ENCODE results near the gene NPR3.
"Not testable (repeated sequence)": the region's sequence is repeated elsewhere in the genome, so short reads cannot be mapped to it uniquely, and the experiment has no call there.

Gene NPR3

DNA sequence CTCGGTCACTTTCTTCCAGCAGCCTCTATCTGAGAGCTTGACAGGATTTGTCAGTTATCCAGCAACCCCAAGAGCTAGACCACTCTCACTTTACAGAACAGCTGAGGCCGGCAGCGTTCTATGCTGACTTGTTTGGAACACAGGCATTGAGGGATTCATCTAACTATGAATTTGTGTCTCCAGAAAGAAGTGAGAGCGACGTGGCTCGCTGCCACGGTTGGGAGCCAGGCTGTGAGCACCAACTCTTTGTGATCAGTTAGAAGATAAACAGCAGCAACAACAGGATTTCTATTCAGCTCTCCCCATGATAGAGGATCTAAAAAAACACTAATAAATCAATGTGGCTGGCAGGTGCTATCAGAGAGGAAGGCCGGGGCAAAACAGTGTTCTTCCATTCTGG, 58.6 kb downstream of the NPR3 start:
- no peak for DNase-seq

GRCh38 chr5:32770444-32770843, 59.3 kb downstream of the NPR3 start:
- DNase-seq, result no peak

- DNase-seq, result no peak
Measured at GRCh38 chr5:32771037-32771436, 59.9 kb downstream of the NPR3 start.

DNA sequence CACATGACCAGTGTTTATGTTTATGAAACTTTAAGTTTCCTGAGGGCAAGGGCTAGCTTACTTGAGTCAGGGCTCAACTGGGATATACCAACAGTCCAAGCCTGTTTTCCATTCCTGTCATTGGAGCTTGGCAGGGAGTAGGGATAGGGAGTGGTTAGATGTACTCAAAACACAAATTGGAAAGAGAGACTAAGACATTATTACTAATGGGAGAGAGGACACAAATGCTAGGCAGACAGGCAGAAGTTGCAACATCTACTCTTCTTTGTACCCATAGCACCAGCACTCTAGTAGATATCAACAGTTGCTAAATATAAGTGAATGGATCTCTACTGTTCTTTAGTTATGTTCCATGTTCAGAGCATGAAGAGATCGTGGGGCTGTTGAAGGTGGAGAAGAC, 62.8 kb downstream of the NPR3 start:
- no peak for DNase-seq

DNA sequence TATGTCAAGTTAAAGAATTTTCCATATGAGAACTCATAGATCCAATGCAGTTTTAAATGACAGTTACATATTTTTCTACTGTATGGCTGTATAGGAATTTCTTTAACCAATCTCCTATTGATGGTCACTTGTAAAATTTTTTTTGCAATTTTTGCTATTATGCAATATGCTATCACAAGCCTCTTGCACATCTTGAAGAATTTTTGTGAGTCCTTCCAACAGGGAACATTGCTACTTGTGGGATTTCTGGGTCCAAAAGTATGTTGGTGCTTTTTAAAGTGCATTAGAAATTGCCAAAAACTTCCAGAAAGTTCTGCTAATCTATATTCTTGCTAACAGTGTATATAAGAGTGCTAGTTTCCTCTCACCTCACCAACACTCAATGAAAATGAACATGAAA, 65.1 kb downstream of the NPR3 start:
- no peak for DNase-seq

GRCh38 chr5:32777222-32777621, 66.1 kb downstream of the NPR3 start:
- DNase-seq, result no peak

- DNase-seq, result no peak
Measured at GRCh38 chr5:32777733-32778132, 66.6 kb downstream of the NPR3 start.

GRCh38 chr5:32778403-32778802, 67.3 kb downstream of the NPR3 start:
- DNase-seq, result no peak

DNA sequence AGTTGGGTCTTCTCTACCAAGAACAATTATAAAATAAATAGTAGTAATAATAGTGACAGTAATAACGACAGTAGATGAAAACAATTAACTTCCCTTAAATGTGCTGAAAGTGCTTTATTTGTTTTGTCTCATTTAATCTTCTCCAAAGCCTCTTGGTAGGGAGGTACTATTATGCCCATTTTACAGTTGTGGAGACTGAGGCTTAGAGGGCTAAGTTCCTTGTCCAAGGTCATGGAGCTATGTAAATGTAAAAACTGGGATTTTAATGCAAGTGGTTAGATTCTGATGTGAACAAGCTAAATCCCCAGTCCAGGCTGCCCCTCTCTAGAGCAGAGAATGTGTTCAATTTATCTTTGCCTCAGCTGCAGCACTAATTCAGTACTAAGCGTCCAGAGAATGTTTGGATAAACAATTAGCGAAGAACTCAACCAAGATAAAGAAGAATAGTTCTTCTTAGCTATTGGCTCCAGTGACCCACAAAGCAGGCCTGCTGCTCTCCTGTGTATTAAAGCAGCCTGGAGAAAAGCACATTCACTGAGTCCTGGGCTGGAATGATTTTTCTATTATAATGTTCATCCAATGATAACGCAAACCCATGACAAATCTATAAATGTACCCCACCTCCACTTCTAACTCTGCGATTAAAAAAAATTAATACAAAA, 68.8 kb downstream of the NPR3 start:
- no peak for DNase-seq

DNA sequence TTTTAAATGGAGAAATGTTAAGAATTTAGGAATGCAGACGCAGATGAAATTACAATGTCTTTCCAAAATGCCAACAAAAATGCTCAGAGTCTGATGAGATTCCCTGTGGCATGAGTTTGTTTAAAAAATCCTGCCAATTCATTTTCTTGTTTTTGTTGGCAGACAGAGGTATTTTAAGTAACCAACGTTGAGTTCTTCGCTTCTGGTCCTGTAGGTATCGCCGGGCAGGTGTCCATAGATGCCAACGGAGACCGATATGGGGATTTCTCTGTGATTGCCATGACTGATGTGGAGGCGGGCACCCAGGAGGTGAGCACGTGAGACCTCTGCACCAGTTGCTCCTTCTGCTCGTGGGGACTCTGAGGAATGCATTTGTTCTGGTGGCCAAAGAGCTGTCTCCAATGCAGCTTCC, 69.4 kb downstream of the NPR3 start:
- DNase-seq, result no peak

GRCh38 chr5:32783661-32784060, 72.5 kb downstream of the NPR3 start:
- no peak for DNase-seq

GRCh38 chr5:32785611-32786254, 74.6 kb downstream of the NPR3 start:
- no peak for DNase-seq

DNA sequence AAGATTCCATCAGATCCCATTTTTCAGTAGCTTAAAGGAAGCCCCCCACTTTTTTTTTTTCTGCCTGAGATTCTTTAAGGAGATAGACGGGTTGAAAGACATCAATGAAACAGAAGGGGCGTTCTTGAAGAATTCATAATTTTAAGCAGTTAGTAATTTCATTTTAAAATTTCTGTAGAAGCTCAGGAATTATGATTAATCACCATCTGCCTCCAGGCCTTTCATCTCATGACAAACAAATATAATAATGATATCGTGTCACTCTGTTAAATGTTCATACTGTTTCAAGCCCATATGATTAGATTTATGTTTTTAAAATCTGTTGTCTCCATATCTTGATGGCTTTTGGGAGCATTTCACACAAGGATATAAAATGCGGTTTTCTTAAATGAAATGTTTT, 75.2 kb downstream of the NPR3 start:
- DNase-seq, result no peak

GRCh38 chr5:32790411-32790951, 79.4 kb downstream of the NPR3 start:
- DNase-seq, result no peak

GRCh38 chr5:32791536-32792243, 80.6 kb downstream of the NPR3 start:
- peak; percentile 33 for DNase-seq

- DNase-seq, result no peak
Measured at GRCh38 chr5:32794086-32794485, 83.0 kb downstream of the NPR3 start.

DNA sequence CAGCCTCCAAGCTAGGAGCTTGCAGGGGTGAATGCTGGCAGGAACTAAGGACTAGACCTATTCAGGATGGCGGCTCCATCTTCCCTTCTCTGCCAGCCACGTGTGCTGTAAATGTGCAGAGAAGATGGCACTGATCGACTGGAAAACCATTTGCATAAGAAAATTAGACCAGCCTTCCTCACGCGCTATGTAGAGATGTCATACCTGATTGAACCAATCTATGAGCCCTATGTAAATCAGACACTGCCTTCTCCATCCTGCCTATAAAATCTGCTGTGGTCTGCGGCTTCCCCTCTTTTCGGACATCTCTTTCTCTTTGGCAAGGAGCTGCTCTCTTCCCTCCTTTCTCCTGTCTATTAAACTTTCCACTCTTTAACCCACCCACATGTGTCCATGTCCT, 91.6 kb downstream of the NPR3 start:
- peak; percentile 21 for DNase-seq

DNA sequence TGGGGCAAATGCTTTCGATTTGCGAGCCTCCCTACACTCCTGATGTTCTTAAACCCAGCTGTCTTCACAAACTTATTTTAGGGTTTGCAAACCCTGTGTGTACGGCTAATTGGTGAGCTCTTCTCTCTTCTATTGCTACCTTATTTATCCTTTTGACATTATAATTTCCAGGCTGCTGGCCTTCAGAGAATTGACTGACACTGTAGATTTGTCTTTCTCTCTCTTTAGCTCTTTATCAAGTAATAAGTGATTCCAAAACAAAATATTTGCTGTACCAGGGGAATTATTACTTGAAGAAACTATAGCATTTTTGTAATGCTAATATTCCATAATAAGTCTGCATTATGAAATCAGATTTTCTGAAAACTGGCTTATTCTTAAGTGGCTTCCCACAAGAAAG, 92.5 kb downstream of the NPR3 start:
- no peak for DNase-seq

DNA sequence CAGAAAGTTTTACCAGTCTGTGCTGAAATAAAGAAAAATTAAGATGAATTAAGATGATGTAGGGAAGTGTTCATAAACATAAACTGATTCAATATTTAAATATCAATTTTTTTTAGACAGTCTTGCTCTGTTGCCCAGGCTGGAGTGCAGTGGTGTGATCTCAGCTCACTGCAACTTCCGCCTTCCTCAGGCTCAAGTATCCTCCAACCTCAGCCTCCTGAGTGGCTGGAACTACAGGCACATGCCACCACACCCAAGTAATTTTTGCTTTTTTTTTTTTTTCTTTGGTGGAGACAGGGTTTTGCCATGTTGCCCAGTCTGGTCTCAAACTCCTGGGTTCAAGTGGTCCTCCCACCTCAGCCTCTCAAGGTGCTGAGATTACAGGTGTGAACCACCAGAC, 94.3 kb downstream of the NPR3 start:
- not testable (repeated sequence) for DNase-seq

- DNase-seq, result no peak
Measured at GRCh38 chr5:32805971-32806638, 95.0 kb downstream of the NPR3 start.

DNA sequence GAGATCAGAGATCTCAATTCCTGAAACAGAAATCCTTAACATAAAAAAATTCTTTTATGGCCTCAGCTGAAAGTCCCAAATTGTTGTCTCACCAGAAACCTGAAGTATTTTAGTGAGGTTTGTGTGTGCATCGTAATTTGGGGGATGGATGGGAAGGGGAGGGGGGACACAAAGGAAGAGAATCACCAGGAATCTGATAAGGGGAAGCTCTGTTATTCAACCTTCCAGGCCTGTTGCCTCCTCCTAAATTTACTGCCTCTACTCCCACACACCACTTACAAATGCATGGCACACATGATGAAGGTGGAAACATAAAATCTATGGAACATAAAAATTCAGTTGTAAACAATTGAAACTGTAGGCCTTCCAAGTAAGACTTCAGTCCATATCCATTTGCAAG, 97.7 kb downstream of the NPR3 start:
- no peak for DNase-seq

GRCh38 chr5:32810804-32811203, 99.7 kb downstream of the NPR3 start:
- DNase-seq, result no peak

DNA sequence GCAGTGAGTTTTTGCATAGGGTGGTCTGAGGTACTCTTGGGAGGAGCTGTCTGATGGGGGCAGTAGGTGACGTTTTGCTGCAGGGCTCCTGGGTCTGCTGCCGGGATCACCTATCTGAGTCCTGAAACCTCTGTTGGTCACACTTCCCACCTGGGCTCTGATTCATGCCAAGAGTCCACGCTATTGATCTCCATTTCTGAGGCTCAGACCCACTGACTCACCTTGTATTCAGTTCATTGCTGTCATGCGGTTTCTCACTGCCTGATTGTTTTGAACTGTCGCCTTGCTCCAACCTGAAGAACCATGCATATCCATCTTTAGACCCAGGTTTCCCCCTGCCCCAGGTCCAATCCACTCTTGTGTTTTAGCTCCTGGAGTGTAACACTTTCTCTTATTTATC, 101.3 kb downstream of the NPR3 start:
- no peak for DNase-seq

- DNase-seq, result no peak
Measured at GRCh38 chr5:32814141-32814540, 103.0 kb downstream of the NPR3 start.

All from NCI-H82 (cell line).